ENCODE data around the gene VSIG10L.

VSIG10L gene

DNA sequence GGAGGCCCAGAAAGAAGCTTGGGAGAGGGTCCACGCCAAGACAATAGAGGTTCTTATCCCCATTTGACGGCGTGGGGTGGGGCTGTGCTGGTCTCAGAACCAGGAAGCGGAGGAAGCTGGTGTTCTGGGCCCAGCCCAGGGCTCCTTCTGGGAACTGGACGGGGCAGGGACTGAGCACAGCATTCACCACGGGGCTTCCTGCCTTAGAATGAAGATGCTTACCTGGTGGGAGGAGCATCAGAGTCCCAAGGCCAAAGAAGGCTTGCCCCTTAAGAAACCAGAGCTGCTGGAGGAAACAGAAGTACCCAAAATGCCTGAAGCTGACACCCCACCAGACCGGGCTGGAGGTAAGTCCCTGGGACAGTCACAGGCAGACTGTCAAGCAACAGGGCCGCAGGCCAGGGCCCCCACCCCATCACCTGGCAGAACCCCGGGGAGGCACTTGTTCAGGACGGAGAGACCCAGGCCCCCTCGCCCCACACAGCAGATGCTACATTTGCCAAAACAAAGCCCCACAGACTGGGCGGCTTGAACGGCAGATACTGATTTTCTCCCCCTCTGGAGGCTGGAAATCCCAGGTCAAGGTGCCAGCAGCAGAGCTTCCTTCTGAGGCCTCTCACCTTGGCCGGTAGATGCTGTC lies 48.2 kb downstream of the VSIG10L start:
- in situ Hi-C loops (cut with MboI; ENCODE audit: low pct_unique_long_range_greater_than_20kb, low sequenced_read_pairs), result no loop called here
- DNase-seq, result no peak

GRCh38 chr19:51292971-51293370 lies 49.0 kb downstream of the VSIG10L start:
- in situ Hi-C loops (cut with MboI; ENCODE audit: low pct_unique_long_range_greater_than_20kb, low sequenced_read_pairs), result no loop called here
- no peak for DNase-seq

DNA sequence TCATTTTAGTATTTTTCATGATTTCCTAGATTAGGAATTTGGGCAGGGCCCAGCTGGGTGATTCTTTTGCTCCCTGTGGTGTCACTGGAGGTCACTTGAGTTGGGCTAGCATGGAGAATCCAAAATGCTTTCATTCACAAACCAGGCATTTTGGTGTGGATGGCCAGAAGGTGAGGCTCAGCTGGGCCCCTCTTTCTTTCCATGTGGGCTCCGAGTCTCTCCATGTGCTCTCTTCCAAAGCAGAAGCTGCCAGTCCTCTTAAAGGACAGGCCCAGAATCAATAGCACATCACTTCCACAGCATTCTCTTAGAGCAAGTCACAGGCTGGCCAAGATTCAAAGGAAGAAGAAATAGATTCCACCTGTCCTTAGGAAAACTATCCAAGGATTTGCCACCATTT lies 52.3 kb downstream of the VSIG10L start:
- DNase-seq, result no peak
- in situ Hi-C loops (cut with MboI; ENCODE audit: low pct_unique_long_range_greater_than_20kb, low sequenced_read_pairs), result no loop called here

- in situ Hi-C loops (cut with MboI; ENCODE audit: low pct_unique_long_range_greater_than_20kb, low sequenced_read_pairs), result no loop called here
- no peak for DNase-seq
These were observed 56.3 kb downstream of the VSIG10L start for GRCh38 chr19:51285682-51286081.

DNA sequence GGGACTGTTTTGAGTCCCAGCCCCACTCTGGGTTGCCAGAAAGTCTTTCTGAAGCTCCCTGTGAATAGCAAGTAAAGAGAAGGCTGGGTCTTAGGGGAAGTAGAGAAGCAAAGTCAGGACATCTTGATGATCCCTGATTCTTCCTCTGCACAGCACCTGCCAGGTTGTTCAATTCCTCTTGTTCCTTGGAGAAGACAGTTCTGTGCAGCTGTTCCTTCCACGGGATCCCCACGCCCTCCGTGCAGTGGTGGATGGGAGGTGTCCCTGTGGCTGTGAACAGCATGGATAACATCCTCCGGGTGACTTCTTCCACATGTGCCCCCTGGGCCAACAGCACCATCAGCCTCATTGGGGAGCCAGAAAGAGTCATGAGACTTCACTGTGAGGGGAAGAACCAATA lies 59.6 kb downstream of the VSIG10L start:
- in situ Hi-C loops (cut with MboI; ENCODE audit: low pct_unique_long_range_greater_than_20kb, low sequenced_read_pairs), result no loop called here
- no peak for DNase-seq
